ENCODE measurements around the gene ADCY2.

Gene ADCY2

GRCh38 chr5:7518947-7519560 is 123.1 kb downstream of the ADCY2 start:
- no peak for DNase-seq

- DNase-seq, result no peak
These were observed 123.6 kb downstream of the ADCY2 start for GRCh38 chr5:7519564-7519963.

- no peak for DNase-seq
These were observed 133.9 kb downstream of the ADCY2 start for GRCh38 chr5:7529880-7530279.

- DNase-seq, result no peak
These were observed 138.0 kb downstream of the ADCY2 start for GRCh38 chr5:7533941-7534340.

GRCh38 chr5:7534505-7534904 is 138.6 kb downstream of the ADCY2 start:
- DNase-seq, result no peak

- no peak for DNase-seq
These were observed 141.6 kb downstream of the ADCY2 start for GRCh38 chr5:7537573-7537972.

- no peak for DNase-seq
These were observed 143.6 kb downstream of the ADCY2 start for GRCh38 chr5:7539571-7539970.

- no peak for DNase-seq
These were observed 145.0 kb downstream of the ADCY2 start for GRCh38 chr5:7540736-7541485.

GRCh38 chr5:7541898-7542297 is 146.0 kb downstream of the ADCY2 start:
- no peak for DNase-seq

GRCh38 chr5:7546555-7546954 is 150.6 kb downstream of the ADCY2 start:
- DNase-seq, result no peak

- DNase-seq, result no peak
These were observed 152.7 kb downstream of the ADCY2 start for GRCh38 chr5:7548596-7548995.

GRCh38 chr5:7565559-7565958 is 169.6 kb downstream of the ADCY2 start:
- DNase-seq, result no peak

- no peak for DNase-seq
These were observed 180.2 kb downstream of the ADCY2 start for GRCh38 chr5:7576023-7576715.

GRCh38 chr5:7577381-7577780 is 181.4 kb downstream of the ADCY2 start:
- no peak for DNase-seq

GRCh38 chr5:7578071-7578470 is 182.1 kb downstream of the ADCY2 start:
- no peak for DNase-seq

- no peak for DNase-seq
These were observed 188.8 kb downstream of the ADCY2 start for GRCh38 chr5:7584749-7585148.

- DNase-seq, result no peak
These were observed 189.9 kb downstream of the ADCY2 start for GRCh38 chr5:7585807-7586206.

- no peak for DNase-seq
These were observed 190.5 kb downstream of the ADCY2 start for GRCh38 chr5:7586480-7586879.

GRCh38 chr5:7589800-7590199 is 193.9 kb downstream of the ADCY2 start:
- DNase-seq, result no peak

- DNase-seq, result no peak
These were observed 197.0 kb downstream of the ADCY2 start for GRCh38 chr5:7592910-7593309.

GRCh38 chr5:7597059-7597642 is 201.2 kb downstream of the ADCY2 start:
- DNase-seq, result no peak

- no peak for DNase-seq
These were observed 211.0 kb downstream of the ADCY2 start for GRCh38 chr5:7606840-7607465.

GRCh38 chr5:7608772-7609171 is 212.8 kb downstream of the ADCY2 start:
- DNase-seq, result no peak

All from activated CD4-positive, CD25-positive, alpha-beta regulatory T cell treated with anti-CD3 and anti-CD28 coated beads, Interleukin-2, amount 50 U/mL, for 72 hours (primary cell).